LNCaP clone FGC (cell line): ENCODE measurements around the gene RHOT1.
"Not testable (repeated sequence)": the region's sequence is repeated elsewhere in the genome, so short reads cannot be mapped to it uniquely, and the experiment has no call there.

Experiments
- DNase-seq: peaks from one replicate; pipeline ENCODE4 v3.0.0-alpha.2; 2011; ENCODE audit warnings: low read depth
- H3K4me3 ChIP-seq: 2 replicates; pipeline ENCODE4 v1.5.1; 2011; ENCODE audit warnings: mild to moderate bottlenecking, low read depth, low read length, control low read depth
- CTCF ChIP-seq: IDR thresholded peaks from 2 replicates; pipeline ENCODE4 v1.5.1; 2012; ENCODE audit warnings: mild to moderate bottlenecking; ENCODE audit not compliant: control insufficient read depth, insufficient read depth; ENCODE audit errors: extremely low read depth

Gene RHOT1

GRCh38 chr17:32159586-32160438 is 17.5 kb downstream of the RHOT1 start:
- TF ChIP-seq CTCF, result no peak
- DNase-seq, result no peak

GRCh38 chr17:32160526-32160925 is 18.2 kb downstream of the RHOT1 start:
- H3K4me3 ChIP-seq, result no peak overlapping the region
- DNase-seq, result no peak
- no peak for TF ChIP-seq CTCF

More at GRCh38 chr17:32159586-32160438, 17.5 kb downstream of the RHOT1 start:
- H3K4me3 ChIP-seq, result no peak overlapping the region

- no peak for TF ChIP-seq CTCF
- no peak overlapping the region for H3K4me3 ChIP-seq
- DNase-seq, result no peak
Measured at GRCh38 chr17:32161029-32161428, 18.7 kb downstream of the RHOT1 start.

- DNase-seq, result no peak
- H3K4me3 ChIP-seq, result no peak overlapping the region
- no peak for TF ChIP-seq CTCF
Measured at GRCh38 chr17:32161506-32162365, 19.4 kb downstream of the RHOT1 start.

GRCh38 chr17:32174889-32175288 is 32.6 kb downstream of the RHOT1 start:
- no peak for DNase-seq
- H3K4me3 ChIP-seq, result no peak overlapping the region
- no peak for TF ChIP-seq CTCF

- not testable (repeated sequence) for DNase-seq, H3K4me3 ChIP-seq
Measured at GRCh38 chr17:32178679-32179078, 36.4 kb downstream of the RHOT1 start.

- DNase-seq, H3K4me3 ChIP-seq: not testable (repeated sequence)
Measured at GRCh38 chr17:32179103-32179502, 36.8 kb downstream of the RHOT1 start.

GRCh38 chr17:32179526-32179925 is 37.2 kb downstream of the RHOT1 start:
- not testable (repeated sequence) for H3K4me3 ChIP-seq, DNase-seq

GRCh38 chr17:32180262-32180661 is 38.0 kb downstream of the RHOT1 start:
- H3K4me3 ChIP-seq, result not testable (repeated sequence)

More at GRCh38 chr17:32180262-32180661, 38.0 kb downstream of the RHOT1 start:
- DNase-seq, result not testable (repeated sequence)
